ENCODE measurements around the gene CAGE1.
A peak's percentile ranks its signal among the peaks of the same experiment; 100 is the strongest.

DNA sequence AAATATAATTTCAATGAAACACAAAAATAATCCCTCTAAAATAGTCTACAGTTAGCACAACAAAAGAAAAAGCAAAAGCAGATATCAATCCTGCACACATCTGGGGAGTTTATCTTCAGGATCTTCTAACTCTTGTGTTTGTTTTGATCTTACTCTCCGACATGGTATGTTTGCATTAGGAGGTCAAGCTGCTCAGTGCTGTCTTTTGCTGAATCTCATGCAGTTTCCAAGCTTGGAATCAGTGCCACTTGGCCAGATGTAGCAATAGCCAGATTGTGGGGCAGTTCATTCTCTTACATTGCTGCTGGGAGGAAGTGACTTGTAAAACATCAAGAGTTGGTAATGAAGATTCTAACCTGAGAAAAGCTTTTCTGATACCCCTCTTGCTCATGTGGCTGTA lies 29.5 kb upstream of the CAGE1 start:
- no peak for TF ChIP-seq ESRRA (IDR thresholded peaks at IDR 0.05; ENCODE audit: borderline replicate concordance, low read length)
- TF ChIP-seq, protein P1, sequence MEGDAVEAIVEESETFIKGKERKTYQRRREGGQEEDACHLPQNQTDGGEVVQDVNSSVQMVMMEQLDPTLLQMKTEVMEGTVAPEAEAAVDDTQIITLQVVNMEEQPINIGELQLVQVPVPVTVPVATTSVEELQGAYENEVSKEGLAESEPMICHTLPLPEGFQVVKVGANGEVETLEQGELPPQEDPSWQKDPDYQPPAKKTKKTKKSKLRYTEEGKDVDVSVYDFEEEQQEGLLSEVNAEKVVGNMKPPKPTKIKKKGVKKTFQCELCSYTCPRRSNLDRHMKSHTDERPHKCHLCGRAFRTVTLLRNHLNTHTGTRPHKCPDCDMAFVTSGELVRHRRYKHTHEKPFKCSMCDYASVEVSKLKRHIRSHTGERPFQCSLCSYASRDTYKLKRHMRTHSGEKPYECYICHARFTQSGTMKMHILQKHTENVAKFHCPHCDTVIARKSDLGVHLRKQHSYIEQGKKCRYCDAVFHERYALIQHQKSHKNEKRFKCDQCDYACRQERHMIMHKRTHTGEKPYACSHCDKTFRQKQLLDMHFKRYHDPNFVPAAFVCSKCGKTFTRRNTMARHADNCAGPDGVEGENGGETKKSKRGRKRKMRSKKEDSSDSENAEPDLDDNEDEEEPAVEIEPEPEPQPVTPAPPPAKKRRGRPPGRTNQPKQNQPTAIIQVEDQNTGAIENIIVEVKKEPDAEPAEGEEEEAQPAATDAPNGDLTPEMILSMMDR (IDR thresholded peaks at IDR 0.05), result no peak
- TF ChIP-seq RFX5 (IDR thresholded peaks at IDR 0.05), result no peak
- TF ChIP-seq CEBPB (IDR thresholded peaks at IDR 0.05), result peak in 1 of 2 experiments; percentile 58; a peak in 3 of 4 replicates
- no peak for TF ChIP-seq POLR2A (IDR thresholded peaks at IDR 0.05; ENCODE audit: low read length)
- TF ChIP-seq RAD21 (conservative IDR thresholded peaks at IDR 0.05 in 1 of 2, IDR thresholded peaks at IDR 0.05 in 1 of 2), result no peak
- no peak for TF ChIP-seq ZFP36 (IDR thresholded peaks at IDR 0.05; ENCODE audit: borderline replicate concordance, partially characterized antibody)
- no peak for TF ChIP-seq JUNB (IDR thresholded peaks at IDR 0.05)
- TF ChIP-seq CHD2 (IDR thresholded peaks at IDR 0.05; ENCODE audit: low read length, partially characterized antibody), result no peak
- no peak for TF ChIP-seq SREBF2 (IDR thresholded peaks at IDR 0.05)
- no peak for TF ChIP-seq NPAS2 (CRISPR knock-in tag; IDR thresholded peaks at IDR 0.05; ENCODE audit: borderline replicate concordance)

All from A549 (cell line).